Common myeloid progenitor, CD34-positive (primary cell): Measurements from ENCODE around the gene PLEKHS1.
"Not testable (repeated sequence)": the region's sequence is repeated elsewhere in the genome, so short reads cannot be mapped to it uniquely, and the experiment has no call there.

Source experiments
- CTCF ChIA-PET: fragments of 350-600 bp; sonication (Branson Sonifier 250); formaldehyde crosslinking; loops from one replicate; lab custom pipeline; 2021; ENCODE audit warnings: antibody characterized with exemption; lab: Charles Lee
- POLR2A ChIA-PET: fragments of 350-600 bp; sonication (Branson Sonifier 250); formaldehyde crosslinking; loops from one replicate; lab custom pipeline; 2021; ENCODE audit warnings: antibody characterized with exemption; lab: Charles Lee
- DNase-seq, 3 donors: peaks; one replicate each; pipeline versions ENCODE4 v3.0.0 to v3.0.0-alpha.2; 2013
- H3K27ac ChIP-seq, 2 experiments: 1 replicate in 1 of 2; 2 replicates in 1 of 2; pipeline ENCODE4 v1.7.0; 2013; ENCODE audit warnings: inconsistent platforms in 2 of 2, low read length in 2 of 2, mild to moderate bottlenecking in 2 of 2, low read depth in 1 of 2, moderate library complexity in 1 of 2; ENCODE audit not compliant: severe bottlenecking in 2 of 2, insufficient read depth in 1 of 2, poor library complexity in 1 of 2
- H3K27me3 ChIP-seq, 5 experiments: replicated peaks in 2 of 5; 1 replicate in 3 of 5; 2 replicates in 2 of 5; pipeline versions ENCODE4 v1.6.1 to v1.7.0; 2013; ENCODE audit warnings: low read length in 4 of 5, mild to moderate bottlenecking in 2 of 5, moderate library complexity in 2 of 5, inconsistent platforms in 1 of 5; ENCODE audit not compliant: insufficient read depth in 5 of 5, control insufficient read depth in 4 of 5
- H3K36me3 ChIP-seq, 4 experiments: 1 replicate in 2 of 4; 2 replicates in 2 of 4; pipeline versions ENCODE4 v1.6.1 to v1.7.0; 2013; ENCODE audit warnings: low read length in 3 of 4, control low read depth in 1 of 4, mild to moderate bottlenecking in 1 of 4; ENCODE audit not compliant: control insufficient read depth in 4 of 4, insufficient read depth in 4 of 4
- H3K4me1 ChIP-seq, 4 experiments: 1 replicate in 3 of 4; 2 replicates in 1 of 4; pipeline versions ENCODE4 v1.6.1 to v1.7.1; 2013; ENCODE audit warnings: low read length in 3 of 4, mild to moderate bottlenecking in 3 of 4, control low read depth in 1 of 4, inconsistent platforms in 1 of 4, moderate library complexity in 1 of 4; ENCODE audit not compliant: control insufficient read depth in 4 of 4, insufficient read depth in 4 of 4; ENCODE audit errors: control extremely low read depth in 1 of 4
- H3K4me3 ChIP-seq, 7 experiments: 1 replicate in 4 of 7; 2 replicates in 3 of 7; pipeline versions ENCODE4 v1.5.1 to v1.7.0; 2013; ENCODE audit warnings: mild to moderate bottlenecking in 7 of 7, low read length in 6 of 7, moderate library complexity in 6 of 7, inconsistent platforms in 2 of 7, low read depth in 2 of 7, control low read depth in 1 of 7; ENCODE audit not compliant: insufficient read depth in 4 of 7, control insufficient read depth in 1 of 7; ENCODE audit errors: extremely low read depth in 1 of 7
- H3K9me3 ChIP-seq, 5 experiments: 1 replicate in 4 of 5; 2 replicates in 1 of 5; pipeline versions ENCODE4 v1.6.1 to v1.7.1; 2013; ENCODE audit warnings: low read length in 4 of 5, mild to moderate bottlenecking in 2 of 5, inconsistent platforms in 1 of 5, low read depth in 1 of 5, moderate library complexity in 1 of 5; ENCODE audit not compliant: control insufficient read depth in 4 of 5, insufficient read depth in 2 of 5; ENCODE audit errors: control extremely low read depth in 1 of 5
- WGBS: methylation state at CpG from one replicate; pipeline ENCODE4 v1.1.5; 2013; ENCODE audit not compliant: insufficient coverage; 5-methylcytosine and 5-hydroxymethylcytosine counted together

Gene PLEKHS1

GRCh38 chr10:113767222-113767621, 15.7 kb downstream of the PLEKHS1 start:
- no peak for DNase-seq
- CTCF ChIA-PET = no interaction called here
- WGBS = 83% methylated on average over 1 of the region's 2 CpGs
- peaks cover 0 to 3% (median 0%) of the 10 kb centered on the region in 5 experiments for H3K27me3 ChIP-seq
- POLR2A ChIA-PET = interaction anchor here (0.6 kb wide), 1 partner anchor 160 kb away, joined by 5 read pairs; no protein-coding TSS in a partner anchor
- peaks cover 0 to 11% (median 0%) of the 10 kb centered on the region in 5 experiments for H3K9me3 ChIP-seq
- H3K4me3 ChIP-seq = no peak overlapping the region
- H3K36me3 ChIP-seq = no peaks in the 10 kb centered on the region
- H3K4me1 ChIP-seq = no peaks in the 10 kb centered on the region
- H3K27ac ChIP-seq = no peak overlapping the region

GRCh38 chr10:113770346-113770745, 18.9 kb downstream of the PLEKHS1 start:
- WGBS = 100% methylated on average over 1 of the region's 4 CpGs
- ChIA-PET POLR2A (no interaction called here), CTCF (interaction anchor here (0.8 to 1.4 kb wide), 5 partner anchors 10 to 140 kb away, joined by 3 read pairs; no protein-coding TSS in a partner anchor)
- H3K4me3 ChIP-seq = no peak overlapping the region
- no peaks in the 10 kb centered on the region for H3K9me3 ChIP-seq
- H3K4me1 ChIP-seq = no peaks in the 10 kb centered on the region
- no peak overlapping the region for H3K27ac ChIP-seq
- no peak for DNase-seq
- no peaks in the 10 kb centered on the region for H3K36me3 ChIP-seq
- H3K27me3 ChIP-seq = peaks cover 0 to 3% (median 0%) of the 10 kb centered on the region in 5 experiments

GRCh38 chr10:113771131-113771530, 19.6 kb downstream of the PLEKHS1 start:
- 100% methylated on average over 1 of the region's 3 CpGs for WGBS
- H3K36me3 ChIP-seq, H3K4me3 ChIP-seq, DNase-seq, H3K27ac ChIP-seq, H3K27me3 ChIP-seq, H3K9me3 ChIP-seq, H3K4me1 ChIP-seq, POLR2A ChIA-PET: not testable (repeated sequence)
- CTCF ChIA-PET = interaction anchor here (0.7 to 1.4 kb wide), 4 partner anchors 11 to 28 kb away, joined by 3 read pairs; no protein-coding TSS in a partner anchor

- Histone ChIP-seq H3K9me3 (no peaks in the 10 kb centered on the region), H3K4me1 (peaks cover 0 to 7% (median 0%) of the 10 kb centered on the region in 4 experiments), H3K36me3 (no peaks in the 10 kb centered on the region), H3K27me3 (no peaks in the 10 kb centered on the region), H3K4me3 (no peak overlapping the region), H3K27ac (no peak overlapping the region)
- peak; percentile 82 to 92 (median 88) for DNase-seq
- ChIA-PET POLR2A (no interaction called here), CTCF (interaction anchor here (1.0 kb wide), 1 partner anchor 10 kb away, joined by 4 read pairs; no protein-coding TSS in a partner anchor)
- WGBS = 50% methylated on average over 1 of the region's 4 CpGs
Observed at GRCh38 chr10:113775686-113776294, 24.3 kb downstream of the PLEKHS1 start.

- H3K9me3 ChIP-seq = no peaks in the 10 kb centered on the region
- DNase-seq = no peak
- ChIA-PET POLR2A (no interaction called here), CTCF (interaction anchor here (1.0 to 1.1 kb wide), 2 partner anchors 9 to 334 kb away, joined by 3 to 4 read pairs; no protein-coding TSS in a partner anchor)
- H3K36me3 ChIP-seq = no peaks in the 10 kb centered on the region
- H3K4me3 ChIP-seq = no peak overlapping the region
- H3K27ac ChIP-seq = no peak overlapping the region
- H3K27me3 ChIP-seq = no peaks in the 10 kb centered on the region
- peaks cover 0 to 7% (median 0%) of the 10 kb centered on the region in 4 experiments for H3K4me1 ChIP-seq
- no CpG with 5 or more reads among the region's 1 CpG for WGBS
Observed at GRCh38 chr10:113776553-113776952, 25.1 kb downstream of the PLEKHS1 start.

GRCh38 chr10:113780681-113781250, 29.3 kb downstream of the PLEKHS1 start:
- 90% methylated on average over 3 of the region's 3 CpGs for WGBS
- Histone ChIP-seq H3K4me3 (no peak overlapping the region), H3K36me3 (no peaks in the 10 kb centered on the region), H3K9me3 (no peaks in the 10 kb centered on the region), H3K4me1 (peaks cover 0 to 4% (median 0%) of the 10 kb centered on the region in 4 experiments), H3K27ac (no peak overlapping the region), H3K27me3 (peaks cover 0 to 2% (median 0%) of the 10 kb centered on the region in 5 experiments)
- DNase-seq = peak in 1 of 3 donors; percentile 13
- CTCF ChIA-PET = interaction anchor here (0.6 to 1.4 kb wide), 6 partner anchors 10 to 670 kb away, joined by 3 to 6 read pairs (median 4); no protein-coding TSS in a partner anchor
- POLR2A ChIA-PET = no interaction called here

GRCh38 chr10:113782367-113782766, 30.9 kb downstream of the PLEKHS1 start:
- Histone ChIP-seq H3K27me3 (peaks cover 0 to 2% (median 0%) of the 10 kb centered on the region in 5 experiments), H3K36me3 (no peaks in the 10 kb centered on the region), H3K27ac (no peak overlapping the region), H3K9me3 (no peaks in the 10 kb centered on the region), H3K4me3 (no peak overlapping the region), H3K4me1 (no peaks in the 10 kb centered on the region)
- CTCF ChIA-PET = interaction anchor here (1.0 kb wide), 1 partner anchor 71 kb away, joined by 3 read pairs; no protein-coding TSS in a partner anchor
- POLR2A ChIA-PET = no interaction called here
- no peak for DNase-seq
- WGBS = 98% methylated on average over 13 of the region's 14 CpGs
